CD4-positive, alpha-beta T cell (primary cell): ENCODE measurements around the gene CRYGN. TPM values are rescaled to one million over a fixed set of nuclear protein-coding genes. Genes with fewer than 3 reads are reported as not detected.

ENCODE experiments used
- ATAC-seq: fragments of 200-7000 bp; cut with Tn5 transposase; one replicate; pipeline ENCODE4 v1.10.0; 2022; ENCODE audit warnings: mild to moderate bottlenecking; ENCODE audit not compliant: poor library complexity
- CTCF ChIA-PET: fragments of 350-600 bp; sonication (Branson Sonifier 250); formaldehyde crosslinking; loops from one replicate; lab custom pipeline; 2021; ENCODE audit warnings: antibody characterized with exemption, inconsistent platforms; lab: Charles Lee
- POLR2A ChIA-PET: fragments of 350-600 bp; sonication (Branson Sonifier 250); formaldehyde crosslinking; loops from one replicate; lab custom pipeline; 2021; ENCODE audit warnings: antibody characterized with exemption, inconsistent platforms; lab: Charles Lee
- DNase-seq, 14 experiments: peaks; one replicate each; pipeline ENCODE4 v3.0.0-alpha.2; 2013 to 2020; ENCODE audit warnings: mixed read lengths in 2 of 14
- H3K27ac ChIP-seq, 2 donors: one replicate each; pipeline versions ENCODE4 v1.5.1 to v1.7.0; 2013; ENCODE audit warnings: low read length in 2 of 2, low read depth in 1 of 2, mild to moderate bottlenecking in 1 of 2
- H3K27me3 ChIP-seq, 2 experiments: 1 replicate in 1 of 2; 2 replicates in 1 of 2; pipeline versions ENCODE4 v1.6.1 to v1.7.0; 2013; ENCODE audit warnings: low read length in 2 of 2, control low read depth in 1 of 2, mild to moderate bottlenecking in 1 of 2, moderate library complexity in 1 of 2; ENCODE audit not compliant: insufficient read depth in 2 of 2, control insufficient read depth in 1 of 2
- H3K36me3 ChIP-seq: one replicate; pipeline ENCODE4 v1.6.1; 2013; ENCODE audit warnings: low read length, control low read depth; ENCODE audit not compliant: insufficient read depth
- H3K4me1 ChIP-seq: one replicate; pipeline ENCODE4 v1.6.1; 2013; ENCODE audit warnings: low read length, control low read depth; ENCODE audit not compliant: insufficient read depth
- H3K4me3 ChIP-seq: one replicate; pipeline ENCODE4 v1.5.1; 2013; ENCODE audit warnings: mild to moderate bottlenecking, low read length, moderate library complexity
- H3K9me3 ChIP-seq, 2 experiments: 1 replicate in 1 of 2; 2 replicates in 1 of 2; pipeline versions ENCODE4 v1.6.1 to v1.7.0; 2013; ENCODE audit warnings: low read length in 2 of 2, mild to moderate bottlenecking in 2 of 2, control low read depth in 1 of 2, moderate library complexity in 1 of 2; ENCODE audit not compliant: control insufficient read depth in 1 of 2, insufficient read depth in 1 of 2
- H3K27ac Mint-ChIP-seq: one replicate; pipeline ENCODE4 v1.8.0; 2020; ENCODE audit warnings: mixed read lengths
- H3K27me3 Mint-ChIP-seq: one replicate; pipeline ENCODE4 v1.8.0; 2021; ENCODE audit warnings: mixed read lengths
- H3K36me3 Mint-ChIP-seq: one replicate; pipeline ENCODE4 v1.8.0; 2021; ENCODE audit warnings: low read depth, mixed read lengths
- H3K4me1 Mint-ChIP-seq: one replicate; pipeline ENCODE4 v1.8.0; 2021; ENCODE audit warnings: low read depth, mixed read lengths
- H3K4me3 Mint-ChIP-seq: one replicate; pipeline ENCODE4 v1.8.0; 2020; ENCODE audit warnings: mild to moderate bottlenecking, mixed read lengths
- H3K9me3 Mint-ChIP-seq: one replicate; pipeline ENCODE4 v1.8.0; 2020; ENCODE audit warnings: mixed read lengths
- intact Hi-C, 2 experiments: fragments of 100-400 bp; cut with DNase I in 1 of 2; cut with micrococcal nuclease in 1 of 2; formaldehyde crosslinking; loops; one replicate each; pipeline versions ENCODE4 v1.15.1 to v1.9.0; 2023 to 2025; cut with DNase I, micrococcal nuclease
- total RNA-seq, 174 experiments: library from RNA in 2 of 174; stranded (reverse) in 2 of 174; gene quantifications; one replicate each; pipeline ENCODE4 v1.2.3 and lab custom pipeline; 2021 to 2026
- TF ChIP-seq, protein P1 (sequence below): fragments of 200-600 bp; IDR thresholded peaks from one replicate; pipeline ENCODE4 v1.8.0; 2022; ENCODE audit warnings: antibody characterized with exemption, mild to moderate bottlenecking

The CRYGN gene
- total RNA-seq, 2 experiments from 2014 or later, result 0.14 TPM; not detected in 1

- Histone ChIP-seq H3K27ac (no peak overlapping the region), H3K36me3 (peaks cover 62% of the 10 kb centered on the region), H3K4me3 (no peak overlapping the region), H3K9me3 (peaks cover 0 to 4% of the 10 kb centered on the region in 2 experiments), H3K4me1 (peaks cover 32% of the 10 kb centered on the region), H3K27me3 (no peaks in the 10 kb centered on the region)
- Mint-ChIP-seq H3K9me3 (no peaks in the 10 kb centered on the region), H3K36me3 (peaks cover 96% of the 10 kb centered on the region), H3K4me1 (peaks cover 55% of the 10 kb centered on the region), H3K4me3 (no peak overlapping the region), H3K27me3 (no peaks in the 10 kb centered on the region), H3K27ac (peak overlapping the region; percentile 25)
- no peak for ATAC-seq
- intact Hi-C loops, result no loop called here
- POLR2A ChIA-PET, result no interaction called here
- peak in 1 of 14 experiments; percentile 13 for DNase-seq
- CTCF ChIA-PET, result no interaction called here
- TF ChIP-seq, protein P1, sequence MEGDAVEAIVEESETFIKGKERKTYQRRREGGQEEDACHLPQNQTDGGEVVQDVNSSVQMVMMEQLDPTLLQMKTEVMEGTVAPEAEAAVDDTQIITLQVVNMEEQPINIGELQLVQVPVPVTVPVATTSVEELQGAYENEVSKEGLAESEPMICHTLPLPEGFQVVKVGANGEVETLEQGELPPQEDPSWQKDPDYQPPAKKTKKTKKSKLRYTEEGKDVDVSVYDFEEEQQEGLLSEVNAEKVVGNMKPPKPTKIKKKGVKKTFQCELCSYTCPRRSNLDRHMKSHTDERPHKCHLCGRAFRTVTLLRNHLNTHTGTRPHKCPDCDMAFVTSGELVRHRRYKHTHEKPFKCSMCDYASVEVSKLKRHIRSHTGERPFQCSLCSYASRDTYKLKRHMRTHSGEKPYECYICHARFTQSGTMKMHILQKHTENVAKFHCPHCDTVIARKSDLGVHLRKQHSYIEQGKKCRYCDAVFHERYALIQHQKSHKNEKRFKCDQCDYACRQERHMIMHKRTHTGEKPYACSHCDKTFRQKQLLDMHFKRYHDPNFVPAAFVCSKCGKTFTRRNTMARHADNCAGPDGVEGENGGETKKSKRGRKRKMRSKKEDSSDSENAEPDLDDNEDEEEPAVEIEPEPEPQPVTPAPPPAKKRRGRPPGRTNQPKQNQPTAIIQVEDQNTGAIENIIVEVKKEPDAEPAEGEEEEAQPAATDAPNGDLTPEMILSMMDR, result no peak
Measured at GRCh38 chr7:151469281-151469680, 29.3 kb upstream of the CRYGN start.

GRCh38 chr7:151468217-151469018, 28.5 kb upstream of the CRYGN start:
- POLR2A ChIA-PET, result no interaction called here
- H3K4me3 Mint-ChIP-seq, result no peak overlapping the region
- H3K9me3 Mint-ChIP-seq, result peaks cover 1% of the 10 kb centered on the region
- Histone ChIP-seq H3K36me3 (peaks cover 62% of the 10 kb centered on the region), H3K27ac (no peak overlapping the region), H3K4me1 (peaks cover 32% of the 10 kb centered on the region), H3K27me3 (no peaks in the 10 kb centered on the region), H3K9me3 (peaks cover 4 to 7% of the 10 kb centered on the region in 2 experiments), H3K4me3 (no peak overlapping the region)
- no peaks in the 10 kb centered on the region for H3K27me3 Mint-ChIP-seq
- H3K27ac Mint-ChIP-seq, result peak overlapping the region; percentile 25
- TF ChIP-seq, protein P1, result no peak
- peaks cover 50% of the 10 kb centered on the region for H3K4me1 Mint-ChIP-seq
- intact Hi-C loops, result no loop called here
- CTCF ChIA-PET, result no interaction called here
- ATAC-seq, result no peak
- H3K36me3 Mint-ChIP-seq, result peaks cover 96% of the 10 kb centered on the region
- peak in 3 of 14 experiments; percentile 19 to 42 (median 34) for DNase-seq

- ATAC-seq (peak; percentile 14), DNase-seq (no peak)
- H3K9me3 Mint-ChIP-seq, result peaks cover 6% of the 10 kb centered on the region
- TF ChIP-seq, protein P1, result no peak
- peaks cover 6% of the 10 kb centered on the region for H3K27me3 Mint-ChIP-seq
- Histone ChIP-seq H3K9me3 (peaks cover 19 to 32% of the 10 kb centered on the region in 2 experiments), H3K36me3 (peaks cover 51% of the 10 kb centered on the region), H3K27me3 (no peaks in the 10 kb centered on the region), H3K27ac (no peak overlapping the region), H3K4me3 (no peak overlapping the region), H3K4me1 (peaks cover 15% of the 10 kb centered on the region)
- ChIA-PET POLR2A (no interaction called here), CTCF (no interaction called here)
- intact Hi-C loops, result no loop called here
- H3K27ac Mint-ChIP-seq, result peak overlapping the region; percentile 24
- no peak overlapping the region for H3K4me3 Mint-ChIP-seq
- H3K36me3 Mint-ChIP-seq, result peaks cover 71% of the 10 kb centered on the region
- H3K4me1 Mint-ChIP-seq, result peaks cover 19% of the 10 kb centered on the region
Measured at GRCh38 chr7:151465169-151465568, 25.2 kb upstream of the CRYGN start.
